IPS-18c (cell line): ENCODE measurements around the gene SEC16B.

Source experiments
- H3K4me3 ChIP-seq: 2 replicates; pipeline ENCODE4 v1.7.0; 2013; ENCODE audit warnings: low read depth, mild to moderate bottlenecking, low read length, moderate library complexity; ENCODE audit not compliant: insufficient read depth
- H3K9me3 ChIP-seq: one replicate; pipeline ENCODE4 v1.6.1; 2013; ENCODE audit warnings: mild to moderate bottlenecking, low read length, moderate library complexity; ENCODE audit not compliant: control insufficient read depth, insufficient read depth

The SEC16B gene

GRCh38 chr1:177984136-177984525 is 14.3 kb upstream of the SEC16B start:
- no peak overlapping the region for H3K4me3 ChIP-seq
- peaks cover 2% of the 10 kb centered on the region for H3K9me3 ChIP-seq

DNA sequence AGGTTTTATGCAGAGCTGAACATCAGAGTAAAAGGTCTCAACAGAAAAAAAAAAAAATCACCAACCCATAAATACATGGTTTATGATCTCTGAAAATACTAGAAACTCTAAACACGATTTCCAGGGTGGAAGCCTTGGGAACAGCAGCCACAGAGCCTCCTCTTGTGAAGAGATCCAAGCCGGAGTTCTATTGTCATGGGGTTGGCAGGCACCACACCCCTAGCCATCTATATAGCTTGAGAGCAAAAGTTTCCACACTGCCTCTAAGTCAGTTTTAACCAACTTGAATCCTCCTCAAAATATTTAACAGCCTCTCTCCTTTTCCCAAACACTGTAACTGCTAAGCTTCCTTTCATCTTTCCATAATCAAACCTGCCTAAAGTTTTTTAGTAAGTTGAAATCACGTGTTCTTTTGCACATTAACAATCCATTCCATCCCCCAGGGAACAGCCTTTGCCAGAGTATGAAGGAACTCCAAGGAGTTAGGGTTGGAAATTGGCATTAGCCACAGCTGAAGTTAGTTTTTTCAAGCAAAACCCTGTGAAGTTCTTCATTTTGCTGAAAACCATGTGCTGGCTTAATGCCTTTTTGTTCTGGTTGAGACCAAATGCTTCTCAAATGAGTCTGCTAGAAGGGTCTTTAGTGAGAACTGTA is 13.8 kb upstream of the SEC16B start:
- Histone ChIP-seq H3K9me3 (peaks cover 2% of the 10 kb centered on the region), H3K4me3 (no peak overlapping the region)

DNA sequence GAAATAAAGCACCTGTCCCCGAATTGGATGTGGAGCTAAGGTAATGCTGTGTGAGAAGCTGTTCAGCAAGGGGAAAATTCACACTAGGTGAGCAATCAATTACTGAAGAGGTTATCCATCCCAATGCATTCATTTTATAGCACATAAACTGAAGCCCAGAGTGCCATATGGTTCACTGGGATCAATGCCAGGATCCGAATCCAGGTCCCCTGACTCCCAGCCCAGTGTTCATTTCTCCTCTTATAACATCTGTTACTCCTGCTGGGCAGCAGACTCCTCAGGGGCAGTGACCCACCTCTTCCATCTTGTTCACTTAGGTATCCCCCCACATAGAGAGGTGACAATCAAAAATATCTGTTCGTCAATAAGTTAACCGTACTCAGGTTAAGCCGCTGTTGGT is 13.2 kb upstream of the SEC16B start:
- peaks cover 2% of the 10 kb centered on the region for H3K9me3 ChIP-seq
- no peak overlapping the region for H3K4me3 ChIP-seq

DNA sequence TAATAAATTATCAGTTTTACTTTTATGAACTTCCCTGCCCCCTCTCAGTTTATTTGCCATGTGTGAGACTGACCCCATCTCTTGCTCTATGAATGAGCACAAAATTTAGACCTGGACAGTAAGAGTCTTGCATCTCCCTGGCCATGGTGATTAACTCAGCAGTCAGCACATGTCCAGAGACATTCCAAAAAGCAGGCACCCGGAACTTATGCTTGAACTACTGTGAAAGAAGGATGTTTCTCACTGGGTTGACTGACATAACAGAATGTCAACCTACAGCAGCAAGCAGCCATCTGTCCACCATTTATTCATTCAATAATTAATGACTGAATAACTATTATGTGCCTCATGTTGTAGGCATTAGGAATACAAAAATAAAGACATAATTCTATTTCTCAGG is 11.3 kb upstream of the SEC16B start:
- H3K9me3 ChIP-seq, result peaks cover 2% of the 10 kb centered on the region
- H3K4me3 ChIP-seq, result no peak overlapping the region

GRCh38 chr1:177979272-177979671 is 9.4 kb upstream of the SEC16B start:
- H3K9me3 ChIP-seq, result peaks cover 2% of the 10 kb centered on the region
- no peak overlapping the region for H3K4me3 ChIP-seq

GRCh38 chr1:177978530-177978929 is 8.7 kb upstream of the SEC16B start:
- peaks cover 2% of the 10 kb centered on the region for H3K9me3 ChIP-seq
- H3K4me3 ChIP-seq, result no peak overlapping the region

DNA sequence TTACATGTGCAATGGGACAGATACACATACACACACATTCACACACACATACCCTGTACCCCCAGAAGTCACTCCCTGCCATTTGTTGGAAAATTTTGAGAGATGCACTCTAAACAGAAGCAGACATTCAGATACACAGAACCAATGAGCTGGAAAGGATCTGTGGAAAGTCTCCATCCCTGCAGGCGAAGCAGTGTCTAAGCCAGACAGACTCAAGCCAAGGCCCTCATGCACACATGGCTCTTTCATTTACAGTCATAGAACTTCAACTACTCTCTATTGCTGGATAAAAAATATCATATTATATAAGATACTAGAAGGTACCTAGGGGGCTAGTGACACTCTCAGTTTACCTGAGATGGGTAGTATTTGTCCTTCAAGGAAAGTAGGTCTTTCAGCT is 7.3 kb upstream of the SEC16B start:
- Histone ChIP-seq H3K9me3 (peaks cover 2% of the 10 kb centered on the region), H3K4me3 (no peak overlapping the region)

DNA sequence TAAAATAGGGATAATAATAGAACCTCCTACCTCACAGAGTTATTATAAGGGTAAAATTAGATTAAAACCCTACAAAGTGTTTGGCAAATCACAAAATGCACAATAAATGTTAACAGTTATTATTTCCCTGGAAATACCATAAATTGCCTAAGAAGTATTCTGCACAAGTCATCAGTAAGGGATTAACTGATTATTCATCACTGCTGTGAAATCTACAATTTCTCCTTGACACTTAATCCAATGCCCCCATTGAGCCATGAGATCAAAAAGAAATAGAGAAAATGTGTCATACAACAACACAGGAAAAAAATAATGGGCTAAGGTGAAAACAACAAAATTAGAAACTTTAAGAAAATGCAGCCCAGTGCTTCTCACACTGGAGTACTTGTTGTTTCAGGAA is 6.7 kb upstream of the SEC16B start:
- no peak overlapping the region for H3K4me3 ChIP-seq
- peaks cover 2% of the 10 kb centered on the region for H3K9me3 ChIP-seq

GRCh38 chr1:177975588-177976495 is 6.0 kb upstream of the SEC16B start:
- no peak overlapping the region for H3K4me3 ChIP-seq
- no peaks in the 10 kb centered on the region for H3K9me3 ChIP-seq

DNA sequence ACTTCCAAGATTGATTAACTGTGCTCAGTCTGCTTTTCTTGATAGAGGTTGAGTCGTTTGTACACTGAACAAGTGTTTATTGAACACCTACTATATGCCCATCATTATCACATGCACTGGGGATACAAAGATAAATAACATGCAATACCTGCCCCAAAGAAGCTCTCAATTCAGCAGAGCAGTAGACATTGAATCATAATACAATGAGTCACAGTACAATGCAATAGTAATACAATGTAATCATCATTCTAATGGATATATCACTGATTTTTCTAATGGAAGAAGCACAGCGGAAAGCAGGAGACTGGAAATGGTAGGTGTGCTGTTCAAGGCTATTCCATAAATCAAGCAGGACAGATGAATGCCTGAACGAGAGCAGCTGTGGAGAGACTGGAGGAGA is 3.7 kb upstream of the SEC16B start:
- Histone ChIP-seq H3K9me3 (no peaks in the 10 kb centered on the region), H3K4me3 (no peak overlapping the region)

- H3K4me3 ChIP-seq, result no peak overlapping the region
- no peaks in the 10 kb centered on the region for H3K9me3 ChIP-seq
Observed at GRCh38 chr1:177969109-177969508, 749 bp downstream of the SEC16B start.

DNA sequence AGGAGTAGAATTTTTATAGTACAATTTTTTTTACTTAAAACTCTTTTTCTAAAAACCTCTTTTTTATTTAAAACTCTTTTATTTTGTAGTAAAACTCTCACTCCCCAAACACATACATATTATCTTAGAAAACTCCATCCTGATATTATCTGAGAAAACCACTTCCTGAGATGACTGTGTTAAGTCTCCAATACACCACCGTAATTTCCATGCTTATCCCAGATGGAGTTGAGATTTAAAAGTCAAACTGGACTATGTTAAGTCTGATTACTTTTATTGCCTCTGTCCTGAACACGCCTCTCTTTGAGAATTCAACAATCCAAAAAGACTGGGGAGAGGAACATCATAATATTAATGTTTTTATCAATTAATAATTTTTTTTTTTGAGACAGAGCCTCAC is 3.7 kb downstream of the SEC16B start:
- Histone ChIP-seq H3K9me3 (no peaks in the 10 kb centered on the region), H3K4me3 (no peak overlapping the region)

DNA sequence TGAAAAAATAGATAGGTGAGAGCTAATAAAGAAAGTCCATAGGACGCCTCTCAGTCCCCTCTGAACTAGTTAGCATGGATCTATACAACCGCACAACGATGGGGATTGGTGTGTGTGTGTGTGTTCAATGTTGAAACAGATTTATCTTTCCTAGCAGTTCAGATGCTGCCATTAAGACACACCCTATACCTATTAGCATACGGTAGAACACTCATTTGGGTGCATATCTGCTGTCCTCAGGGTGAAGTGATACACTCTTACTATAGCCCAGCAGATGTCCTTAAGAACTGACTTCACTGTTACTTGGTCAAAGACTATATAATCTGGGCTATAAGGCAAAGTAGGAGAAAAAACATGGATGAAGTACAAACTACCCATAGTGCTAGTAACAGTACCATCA is 4.6 kb downstream of the SEC16B start:
- Histone ChIP-seq H3K9me3 (no peaks in the 10 kb centered on the region), H3K4me3 (no peak overlapping the region)

DNA sequence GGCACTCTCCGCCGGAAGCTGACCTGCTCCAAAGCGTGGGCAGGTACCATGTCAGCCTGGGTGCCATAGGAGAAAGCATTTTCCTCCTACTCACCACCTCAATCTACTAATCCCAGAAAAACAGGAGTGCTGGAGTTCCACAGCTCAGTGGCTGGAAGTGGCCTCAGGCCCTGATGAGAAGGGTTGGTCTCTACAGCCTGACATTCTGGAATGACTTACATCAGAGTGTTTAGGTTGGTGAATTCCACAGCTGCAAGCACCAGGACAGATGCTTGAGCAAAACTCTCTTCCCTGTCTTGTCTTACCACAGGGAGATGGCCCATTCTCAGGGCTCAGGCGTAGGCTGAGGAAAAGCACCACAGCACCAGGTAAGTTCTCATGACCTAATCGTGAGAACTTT is 5.5 kb downstream of the SEC16B start:
- H3K4me3 ChIP-seq, result no peak overlapping the region
- H3K9me3 ChIP-seq, result no peaks in the 10 kb centered on the region

DNA sequence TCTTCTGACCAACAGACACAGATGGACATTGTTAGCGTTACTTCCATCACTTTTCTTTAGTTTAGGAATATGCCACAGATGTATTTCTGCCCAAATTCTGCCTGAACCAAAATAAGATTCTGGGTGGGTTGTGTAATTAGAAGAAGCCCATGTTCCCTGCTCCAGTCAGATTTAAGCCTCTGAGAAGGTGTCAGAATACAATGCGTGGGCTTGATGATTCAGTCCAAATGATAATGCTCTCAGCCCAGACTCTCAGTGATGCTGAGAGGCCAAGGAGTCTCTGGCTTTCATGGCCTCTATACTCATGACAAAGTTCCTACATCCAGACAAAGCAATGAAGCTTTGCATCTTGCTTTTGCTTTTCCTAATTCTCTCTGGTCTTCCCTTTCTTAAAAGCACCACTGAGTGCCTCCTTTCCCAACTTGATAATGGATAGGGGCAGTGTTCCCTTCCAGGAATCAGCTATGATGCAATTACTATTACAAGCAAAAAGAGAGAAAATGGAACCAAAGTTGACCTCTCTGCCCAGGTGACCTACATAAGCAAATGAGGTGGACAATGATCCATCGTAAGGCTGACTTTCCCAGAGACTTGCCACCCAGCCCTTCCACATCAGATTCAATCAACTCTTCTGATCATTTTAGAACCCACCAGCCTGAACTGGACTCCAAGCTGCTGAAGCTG is 8.8 kb downstream of the SEC16B start:
- no peak overlapping the region for H3K4me3 ChIP-seq
- H3K9me3 ChIP-seq, result no peaks in the 10 kb centered on the region

DNA sequence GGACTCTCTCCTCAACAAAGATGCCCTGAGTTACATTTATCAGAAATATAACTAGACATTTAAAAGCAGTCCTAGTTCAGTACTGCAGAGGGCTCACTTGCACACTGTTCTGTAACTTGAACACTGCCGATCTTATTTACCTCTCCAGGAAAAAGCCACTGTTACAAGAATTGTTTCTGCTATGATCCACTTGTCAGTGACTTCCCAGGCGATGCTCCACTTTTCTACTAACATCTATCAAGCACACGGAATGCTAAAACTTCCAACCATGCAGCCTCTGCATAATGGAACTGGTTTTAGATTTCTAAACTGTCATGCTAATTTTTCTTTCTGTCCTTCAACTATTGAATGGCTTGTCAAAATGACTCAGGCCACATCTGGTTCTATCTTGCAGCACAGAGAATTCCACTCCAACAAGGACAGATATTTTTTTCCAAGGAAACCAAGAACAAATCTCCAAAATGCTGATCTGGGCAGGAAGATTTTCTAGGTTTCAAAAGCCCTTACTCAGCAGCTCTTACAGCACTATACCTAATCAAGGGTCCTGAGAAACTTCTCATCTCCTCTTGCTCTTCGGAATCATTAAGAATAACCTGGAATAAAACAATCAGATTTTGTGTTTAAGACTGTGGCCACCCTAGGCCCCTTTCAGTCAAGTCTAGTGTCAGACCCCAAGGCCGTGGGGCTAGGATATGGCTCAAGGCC is 9.9 kb downstream of the SEC16B start:
- no peaks in the 10 kb centered on the region for H3K9me3 ChIP-seq
- no peak overlapping the region for H3K4me3 ChIP-seq

DNA sequence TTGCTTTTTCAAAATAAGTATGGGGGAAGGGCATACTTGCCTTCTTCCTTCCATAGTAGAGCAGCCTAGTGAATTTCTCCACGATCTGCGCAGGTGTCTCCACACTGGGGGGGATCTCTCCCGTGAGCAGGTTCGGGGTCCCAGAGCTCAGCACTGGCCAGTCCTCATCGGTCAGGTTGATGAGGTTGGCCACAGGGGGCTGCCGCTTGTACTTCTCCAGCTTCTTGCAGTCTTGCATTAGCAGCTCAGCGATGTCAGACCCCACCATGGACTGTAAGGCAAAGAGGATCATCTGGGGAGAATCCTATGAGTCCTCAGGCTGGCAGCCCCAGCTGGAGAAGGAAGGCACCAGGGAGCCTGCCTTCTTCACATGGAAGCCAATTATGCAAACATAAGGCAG is 11.8 kb downstream of the SEC16B start:
- H3K9me3 ChIP-seq, result no peaks in the 10 kb centered on the region

More for the DNA sequence above, 11.8 kb downstream of the SEC16B start:
- H3K4me3 ChIP-seq, result no peak overlapping the region
